Ovary (tissue), 9 donors: ENCODE results near the gene ELK3. TPM values are rescaled to one million over a fixed set of nuclear protein-coding genes. Genes with fewer than 3 reads are reported as not detected.

Experiments used
- DNase-seq, 5 donors: peaks; one replicate each; pipeline ENCODE4 v3.0.0-alpha.2; 2019 to 2020
- H3K27ac ChIP-seq, 2 donors: fragments of 200-600 bp; one replicate each; pipeline versions ENCODE4 v1.5.1 to v1.8.0; 2019 to 2022
- H3K27me3 ChIP-seq: fragments of 200-600 bp; one replicate; pipeline ENCODE4 v1.8.0; 2022
- H3K36me3 ChIP-seq: fragments of 200-600 bp; sonication (generic); one replicate; pipeline ENCODE4 v1.5.1; 2019
- H3K4me1 ChIP-seq: one replicate; pipeline ENCODE4 v1.8.1; 2013; ENCODE audit warnings: mild to moderate bottlenecking, moderate library complexity; ENCODE audit not compliant: insufficient read depth
- H3K4me3 ChIP-seq: fragments of 200-600 bp; sonication (generic); one replicate; pipeline ENCODE4 v1.5.1; 2017
- H3K9me3 ChIP-seq, 2 donors: fragments of 200-600 bp in 1 of 2; sonication (generic) in 1 of 2; one replicate each; pipeline versions ENCODE4 v1.5.1 to v1.8.1; 2013 to 2019; ENCODE audit warnings: mild to moderate bottlenecking in 1 of 2, moderate library complexity in 1 of 2
- CTCF ChIP-seq, 3 donors: fragments of 450-650 bp in 2 of 3; fragments of 200-600 bp in 1 of 3; IDR thresholded peaks; one replicate each; pipeline versions ENCODE4 v1.5.1 to v1.8.0; 2016 to 2022; ENCODE audit warnings: antibody characterized with exemption in 3 of 3, mild to moderate bottlenecking in 1 of 3
- EP300 ChIP-seq: sonication (generic); formaldehyde crosslinking; IDR thresholded peaks from one replicate; pipeline ENCODE4 v1.6.1; 2017; ENCODE audit warnings: antibody characterized with exemption
- POLR2A ChIP-seq: fragments of 450-650 bp; IDR thresholded peaks from one replicate; pipeline ENCODE4 v1.6.1; 2017; ENCODE audit warnings: antibody characterized with exemption, mild to moderate bottlenecking, moderate library complexity
- WGBS, 3 donors: extraction: QIAGEN DNeasy Blood & Tissue Kit in 1 of 3; methylation state at CpG; one replicate each; pipeline versions ENCODE4 v1.1.5 to v1.1.7; 2013 to 2017; 5-methylcytosine and 5-hydroxymethylcytosine counted together
- intact Hi-C, 4 donors: fragments of 100-400 bp; cut with DNase I; formaldehyde crosslinking; loops; one replicate each; pipeline versions ENCODE4 v1.11.0 to v1.15.1; 2022 to 2023
- polyA plus RNA-seq, 2 donors: library from polyadenylated mRNA; stranded (reverse); fragments of 200-250 nt in 1 of 2; fragments of 350-450 nt in 1 of 2; fragmentation: Illumina TruSeq in 1 of 2; extraction: RNeasy Lipid Tissue Mini Kit (QIAGEN cat#74804) in 1 of 2; gene quantifications; one replicate each; pipeline ENCODE4 v1.2.3, GENCODE V29; 2013 to 2014
- total RNA-seq, 7 donors: library from RNA; depleted of rRNA in 2 of 7; stranded (reverse); fragments of >200 nt in 2 of 7; fragmentation: NEBNext Ultra II Directional in 3 of 7; extraction: Animal tissue kit (Norgen Biotek cat#: 25700) in 3 of 7; gene quantifications; one replicate each; pipeline versions ENCODE4 v1.1.0 to v1.2.4, GENCODE V29; 2016 to 2023
- donor health status: DM: no; HTN: no; CAD: no; lungs with moderate emphysema.
- donor health status: DM: no; HTN: no; CAD: no.
- donor health status: Bipolar disorder and iron deficiency.
- donor health status: DM: yes; HTN: yes; CAD: no.
- donor health status: DM: no; HTN: no; CAD: no.
- donor health status: DM: yes; HTN: yes; CAD: no.

ELK3 gene
- total and polyA plus RNA-seq, 9 donors, result 11.5 to 25.9 (median 15.6) TPM

- 82 to 89% (median 89%) methylated on average over 7 of the region's 7 CpGs for WGBS, 3 donors
- Histone ChIP-seq H3K27ac (no peak overlapping the region), H3K4me3 (no peak overlapping the region), H3K27me3 (no peaks in the 10 kb centered on the region), H3K36me3 (no peaks in the 10 kb centered on the region), H3K4me1 (no peaks in the 10 kb centered on the region), H3K9me3 (no peaks in the 10 kb centered on the region)
- no peak for TF ChIP-seq EP300
- no peak for TF ChIP-seq CTCF (IDR thresholded peaks at IDR 0.05)
- no peak for TF ChIP-seq POLR2A
- intact Hi-C loops, result no loop called here
- no peak for DNase-seq
Observed at GRCh38 chr12:96250119-96250685, 56.0 kb downstream of the ELK3 start.

GRCh38 chr12:96255077-96255476 lies 60.9 kb downstream of the ELK3 start:
- TF ChIP-seq EP300, result no peak
- TF ChIP-seq CTCF (IDR thresholded peaks at IDR 0.05), result no peak
- TF ChIP-seq POLR2A, result no peak
- Histone ChIP-seq H3K4me3 (no peak overlapping the region), H3K9me3 (no peaks in the 10 kb centered on the region), H3K4me1 (peaks cover 6% of the 10 kb centered on the region), H3K36me3 (no peaks in the 10 kb centered on the region), H3K27me3 (no peaks in the 10 kb centered on the region), H3K27ac (no peak overlapping the region)
- DNase-seq, result peak in 1 of 5 donors; percentile 52
- intact Hi-C loops, result no loop called here
- 66 to 78% (median 74%) methylated on average over 8 of the region's 8 CpGs for WGBS, 3 donors

- H3K36me3 ChIP-seq, result no peaks in the 10 kb centered on the region
- WGBS, 3 donors, result 54 to 60% (median 58%) methylated on average over 7 of the region's 7 CpGs
- peaks cover 6% of the 10 kb centered on the region for H3K4me1 ChIP-seq
- H3K27ac ChIP-seq, result no peak overlapping the region
- intact Hi-C loops, result no loop called here
- H3K4me3 ChIP-seq, result no peak overlapping the region
- TF ChIP-seq CTCF (IDR thresholded peaks at IDR 0.05) (no peak), POLR2A (no peak), EP300 (no peak)
- DNase-seq, result no peak
- no peaks in the 10 kb centered on the region for H3K9me3 ChIP-seq
- H3K27me3 ChIP-seq, result no peaks in the 10 kb centered on the region
Observed at GRCh38 chr12:96256672-96257361, 62.6 kb downstream of the ELK3 start.

- Histone ChIP-seq H3K27ac (no peak overlapping the region), H3K4me3 (no peak overlapping the region), H3K4me1 (peaks cover 8% of the 10 kb centered on the region), H3K36me3 (no peaks in the 10 kb centered on the region), H3K27me3 (no peaks in the 10 kb centered on the region), H3K9me3 (no peaks in the 10 kb centered on the region)
- WGBS, 3 donors, result 79 to 87% (median 86%) methylated on average over 2 of the region's 2 CpGs
- DNase-seq, result no peak
- intact Hi-C loops, result no loop called here
- no peak for TF ChIP-seq CTCF (IDR thresholded peaks at IDR 0.05)
- no peak for TF ChIP-seq POLR2A
- no peak for TF ChIP-seq EP300
Observed at GRCh38 chr12:96257550-96258103, 63.5 kb downstream of the ELK3 start.
